Rectal smooth muscle tissue (tissue), 1 donor: Measurements from ENCODE around the gene FAM222A.
"Not testable (repeated sequence)": the region's sequence is repeated elsewhere in the genome, so short reads cannot be mapped to it uniquely, and the experiment has no call there.

Source experiments
- H3K27ac ChIP-seq: one replicate; pipeline ENCODE4 v1.7.0; 2013; ENCODE audit warnings: low read depth, low read length, inconsistent platforms
- H3K27me3 ChIP-seq: one replicate; pipeline ENCODE4 v1.7.0; 2013; ENCODE audit warnings: low read length; ENCODE audit not compliant: control insufficient read depth, insufficient read depth
- H3K36me3 ChIP-seq: one replicate; pipeline ENCODE4 v1.7.0; 2013; ENCODE audit warnings: low read length; ENCODE audit not compliant: control insufficient read depth, insufficient read depth
- H3K4me1 ChIP-seq: one replicate; pipeline ENCODE4 v1.7.0; 2013; ENCODE audit warnings: low read length; ENCODE audit not compliant: control insufficient read depth, insufficient read depth
- H3K4me3 ChIP-seq: one replicate; pipeline ENCODE4 v1.7.0; 2013; ENCODE audit warnings: low read length
- H3K9ac ChIP-seq: one replicate; pipeline ENCODE4 v1.7.0; 2013; ENCODE audit warnings: low read length

Gene FAM222A

GRCh38 chr12:109681986-109682707, 31.5 kb upstream of the FAM222A start:
- no peak overlapping the region for H3K27ac ChIP-seq
- H3K36me3 ChIP-seq, result no peaks in the 10 kb centered on the region
- H3K27me3 ChIP-seq, result peaks cover 2% of the 10 kb centered on the region
- no peaks in the 10 kb centered on the region for H3K4me1 ChIP-seq
- H3K9ac ChIP-seq, result no peak overlapping the region
- no peak overlapping the region for H3K4me3 ChIP-seq

- Histone ChIP-seq H3K36me3 (no peaks in the 10 kb centered on the region), H3K27ac (no peak overlapping the region), H3K4me1 (no peaks in the 10 kb centered on the region), H3K9ac (no peak overlapping the region), H3K27me3 (peaks cover 2% of the 10 kb centered on the region), H3K4me3 (no peak overlapping the region)
Observed at GRCh38 chr12:109682708-109683060, 30.9 kb upstream of the FAM222A start.

- H3K4me1 ChIP-seq, result no peaks in the 10 kb centered on the region
- H3K36me3 ChIP-seq, result no peaks in the 10 kb centered on the region
- no peak overlapping the region for H3K4me3 ChIP-seq
- no peak overlapping the region for H3K9ac ChIP-seq
- H3K27ac ChIP-seq, result no peak overlapping the region
- peaks cover 2% of the 10 kb centered on the region for H3K27me3 ChIP-seq
Observed at GRCh38 chr12:109683316-109683715, 30.3 kb upstream of the FAM222A start.

GRCh38 chr12:109685574-109686447, 27.8 kb upstream of the FAM222A start:
- Histone ChIP-seq H3K4me1 (no peaks in the 10 kb centered on the region), H3K36me3 (no peaks in the 10 kb centered on the region), H3K27me3 (no peaks in the 10 kb centered on the region), H3K4me3 (no peak overlapping the region), H3K27ac (no peak overlapping the region), H3K9ac (no peak overlapping the region)

- no peak overlapping the region for H3K4me3 ChIP-seq
- H3K27ac ChIP-seq, result no peak overlapping the region
- no peaks in the 10 kb centered on the region for H3K4me1 ChIP-seq
- no peak overlapping the region for H3K9ac ChIP-seq
- no peaks in the 10 kb centered on the region for H3K27me3 ChIP-seq
- H3K36me3 ChIP-seq, result no peaks in the 10 kb centered on the region
Observed at GRCh38 chr12:109686523-109686922, 27.1 kb upstream of the FAM222A start.

GRCh38 chr12:109687250-109687649, 26.4 kb upstream of the FAM222A start:
- H3K27me3 ChIP-seq, result no peaks in the 10 kb centered on the region
- no peak overlapping the region for H3K4me3 ChIP-seq
- no peaks in the 10 kb centered on the region for H3K36me3 ChIP-seq
- no peaks in the 10 kb centered on the region for H3K4me1 ChIP-seq
- H3K27ac ChIP-seq, result no peak overlapping the region
- no peak overlapping the region for H3K9ac ChIP-seq

GRCh38 chr12:109689426-109689825, 24.2 kb upstream of the FAM222A start:
- H3K36me3 ChIP-seq, result no peaks in the 10 kb centered on the region
- H3K9ac ChIP-seq, result no peak overlapping the region
- H3K27me3 ChIP-seq, result no peaks in the 10 kb centered on the region
- H3K27ac ChIP-seq, result no peak overlapping the region
- H3K4me3 ChIP-seq, result no peak overlapping the region
- H3K4me1 ChIP-seq, result no peaks in the 10 kb centered on the region

GRCh38 chr12:109693160-109693559, 20.5 kb upstream of the FAM222A start:
- no peaks in the 10 kb centered on the region for H3K27me3 ChIP-seq
- no peaks in the 10 kb centered on the region for H3K36me3 ChIP-seq
- no peak overlapping the region for H3K4me3 ChIP-seq
- peaks cover 5% of the 10 kb centered on the region for H3K4me1 ChIP-seq
- H3K9ac ChIP-seq, result no peak overlapping the region
- no peak overlapping the region for H3K27ac ChIP-seq

- no peak overlapping the region for H3K9ac ChIP-seq
- H3K27ac ChIP-seq, result no peak overlapping the region
- H3K4me1 ChIP-seq, result peaks cover 5% of the 10 kb centered on the region
- H3K36me3 ChIP-seq, result no peaks in the 10 kb centered on the region
- H3K27me3 ChIP-seq, result no peaks in the 10 kb centered on the region
- no peak overlapping the region for H3K4me3 ChIP-seq
Observed at GRCh38 chr12:109693653-109694600, 19.7 kb upstream of the FAM222A start.

- H3K4me3 ChIP-seq, H3K27ac ChIP-seq, H3K27me3 ChIP-seq, H3K4me1 ChIP-seq, H3K36me3 ChIP-seq, H3K9ac ChIP-seq: not testable (repeated sequence)
Observed at GRCh38 chr12:109694629-109695028, 19.0 kb upstream of the FAM222A start.

GRCh38 chr12:109695416-109695815, 18.2 kb upstream of the FAM222A start:
- H3K27me3 ChIP-seq, result no peaks in the 10 kb centered on the region
- no peak overlapping the region for H3K27ac ChIP-seq
- H3K9ac ChIP-seq, result no peak overlapping the region
- H3K4me1 ChIP-seq, result peaks cover 5% of the 10 kb centered on the region
- H3K36me3 ChIP-seq, result no peaks in the 10 kb centered on the region
- H3K4me3 ChIP-seq, result no peak overlapping the region

GRCh38 chr12:109695961-109696461, 17.6 kb upstream of the FAM222A start:
- Histone ChIP-seq H3K27me3 (no peaks in the 10 kb centered on the region), H3K4me3 (no peak overlapping the region), H3K27ac (no peak overlapping the region), H3K9ac (no peak overlapping the region), H3K36me3 (no peaks in the 10 kb centered on the region), H3K4me1 (peaks cover 5% of the 10 kb centered on the region)
